ENCODE measurements around the gene HTRA1.

Gene HTRA1

DNA sequence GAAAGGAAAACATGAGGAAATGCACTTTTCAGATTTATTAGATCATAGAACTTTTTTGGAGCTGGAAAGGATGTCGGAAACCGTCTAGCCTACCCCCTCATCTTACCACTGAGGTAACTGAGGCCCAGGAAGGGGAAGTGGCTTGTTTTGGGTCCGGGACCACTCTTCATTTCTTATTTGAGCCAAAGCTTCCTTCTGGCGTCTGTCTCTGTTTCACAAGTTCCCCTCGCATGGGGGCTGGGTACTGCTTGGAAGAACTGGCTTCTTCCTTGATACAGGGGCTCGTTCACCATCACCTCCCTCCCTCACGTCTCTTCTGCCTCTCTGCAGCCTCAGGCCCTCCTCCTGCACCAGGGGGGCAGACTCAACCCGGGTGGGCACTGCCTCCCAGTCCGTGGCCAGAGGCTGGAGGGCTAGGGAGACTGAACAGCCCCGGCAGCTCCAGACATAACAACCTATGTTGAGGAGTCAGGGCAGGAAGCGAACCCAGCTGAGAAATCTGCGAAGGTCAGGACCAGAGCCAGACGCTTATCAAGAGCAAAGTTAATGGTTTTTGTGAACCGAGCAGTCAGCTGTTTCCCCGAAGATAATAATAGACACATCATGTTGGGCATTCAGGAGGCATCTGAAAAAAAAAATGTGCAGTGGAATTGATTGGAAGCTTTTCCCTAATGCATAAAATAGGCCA lies 12.9 kb downstream of the HTRA1 start:
- peak; percentile 61 for DNase-seq (ENCODE audit: low spot score)

DNA sequence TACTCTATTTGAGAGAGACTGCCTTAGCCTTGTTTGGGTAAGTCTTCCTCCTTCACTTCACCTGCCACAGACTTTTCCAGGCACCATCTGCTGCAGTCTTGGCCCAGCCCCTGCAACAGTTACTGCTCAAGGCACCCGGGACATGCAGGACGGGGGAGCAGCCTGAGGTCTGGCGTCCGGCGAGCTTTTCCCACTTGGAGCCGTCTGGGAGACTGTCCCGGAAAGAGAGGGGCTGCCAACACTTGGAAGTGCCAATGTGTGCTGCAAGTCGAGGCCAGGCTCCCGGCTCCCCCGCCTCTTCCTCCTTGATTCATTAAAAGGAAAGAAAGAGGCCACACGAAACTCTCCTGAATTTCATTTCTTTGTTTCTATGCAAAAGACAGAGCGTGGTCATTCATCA lies 13.7 kb downstream of the HTRA1 start:
- DNase-seq (ENCODE audit: low spot score), result peak; percentile 80

DNA sequence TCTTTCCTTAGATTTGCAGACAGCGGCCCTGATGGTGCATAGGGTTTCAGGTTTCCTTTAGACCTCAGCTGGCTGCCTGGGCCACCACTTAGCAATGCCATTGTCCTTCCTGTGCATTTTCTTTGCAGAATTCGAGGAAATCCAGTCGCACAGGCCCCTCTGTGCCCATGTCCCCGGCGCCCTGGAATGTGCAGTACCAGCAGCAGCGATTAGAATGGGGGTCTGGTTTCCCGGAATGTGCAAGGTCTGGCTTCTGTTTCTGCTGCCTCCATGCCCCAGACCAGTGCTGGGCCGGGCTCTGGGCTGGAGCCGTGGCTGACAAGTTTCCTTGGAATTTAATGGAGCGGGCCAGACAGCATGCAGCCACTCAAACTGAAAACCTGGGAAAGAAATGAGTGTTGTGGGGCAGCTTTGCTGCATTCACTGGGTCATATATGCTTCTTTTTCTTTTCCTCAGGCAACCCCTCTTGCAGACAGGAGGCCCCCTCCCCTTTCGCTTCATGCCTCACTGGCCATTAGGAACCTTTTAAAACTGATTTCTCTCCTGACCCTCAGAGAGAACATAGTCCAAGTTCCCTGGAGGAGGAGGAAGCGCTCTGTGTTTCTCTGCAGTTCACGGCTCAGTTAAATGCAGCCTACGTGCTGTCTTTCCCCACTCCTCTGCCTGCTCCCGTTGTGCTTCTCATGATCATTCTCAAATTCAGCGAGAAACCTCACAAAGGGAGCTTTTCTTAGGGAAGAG lies 14.4 kb downstream of the HTRA1 start:
- DNase-seq (ENCODE audit: low spot score), result no peak

DNA sequence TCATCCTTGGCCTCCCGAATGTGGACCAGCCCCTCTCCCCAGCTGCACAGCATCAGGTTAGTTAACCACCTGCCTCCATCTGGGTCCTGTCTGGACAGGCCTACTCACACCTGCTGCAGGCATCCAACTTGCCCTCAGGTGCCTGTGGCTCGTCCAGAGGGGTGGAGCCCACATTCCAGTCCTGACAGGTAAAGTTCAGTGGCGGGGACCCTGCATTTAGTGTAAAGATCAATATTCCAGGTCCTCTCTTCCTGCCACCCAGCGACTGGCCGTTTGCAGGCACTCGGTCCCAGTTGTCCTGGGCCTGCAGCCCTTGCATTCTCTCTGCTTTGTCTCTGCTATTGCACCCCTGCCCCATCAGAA lies 15.0 kb downstream of the HTRA1 start:
- no peak for DNase-seq (ENCODE audit: low spot score)

DNA sequence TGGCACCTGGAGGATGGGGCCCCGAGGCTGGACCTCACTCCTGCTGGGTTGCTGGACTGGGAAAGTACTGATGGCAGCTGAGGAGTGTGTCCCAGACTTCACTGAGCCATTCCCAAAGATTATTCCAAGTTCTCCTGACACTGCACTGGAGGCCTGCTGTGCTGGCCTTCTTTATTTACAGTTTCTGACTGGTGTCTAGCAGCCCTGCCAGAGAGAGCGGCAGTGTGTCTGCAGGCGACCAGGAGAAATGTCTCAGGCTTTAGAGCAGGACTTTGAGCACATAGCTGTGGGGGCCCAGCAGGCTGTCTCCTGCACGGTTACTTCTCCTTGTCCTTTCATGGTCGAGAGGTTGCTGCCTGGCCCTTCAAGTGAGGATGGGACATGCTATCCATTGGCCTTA lies 16.1 kb downstream of the HTRA1 start:
- DNase-seq (ENCODE audit: low spot score), result no peak

DNA sequence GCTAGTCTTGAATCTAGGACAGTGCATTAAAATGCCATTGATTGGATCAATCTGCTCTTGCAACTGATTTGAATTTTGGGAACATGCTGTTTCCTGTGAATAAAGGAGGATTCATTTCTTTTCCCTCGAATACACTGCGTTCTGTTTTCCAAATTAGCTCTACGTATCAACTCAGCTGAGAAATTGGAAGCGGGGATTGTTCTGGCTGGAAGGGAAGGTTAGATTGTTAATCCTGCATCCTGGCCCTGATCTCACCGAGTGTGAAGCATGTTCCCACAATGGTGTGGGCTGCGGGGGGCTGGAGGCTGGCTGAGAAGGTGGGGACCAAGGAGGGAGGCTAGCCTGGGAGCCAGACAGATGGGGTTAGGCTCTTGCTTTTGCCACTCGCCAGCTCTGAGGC lies 17.6 kb downstream of the HTRA1 start:
- DNase-seq (ENCODE audit: low spot score), result no peak

DNA sequence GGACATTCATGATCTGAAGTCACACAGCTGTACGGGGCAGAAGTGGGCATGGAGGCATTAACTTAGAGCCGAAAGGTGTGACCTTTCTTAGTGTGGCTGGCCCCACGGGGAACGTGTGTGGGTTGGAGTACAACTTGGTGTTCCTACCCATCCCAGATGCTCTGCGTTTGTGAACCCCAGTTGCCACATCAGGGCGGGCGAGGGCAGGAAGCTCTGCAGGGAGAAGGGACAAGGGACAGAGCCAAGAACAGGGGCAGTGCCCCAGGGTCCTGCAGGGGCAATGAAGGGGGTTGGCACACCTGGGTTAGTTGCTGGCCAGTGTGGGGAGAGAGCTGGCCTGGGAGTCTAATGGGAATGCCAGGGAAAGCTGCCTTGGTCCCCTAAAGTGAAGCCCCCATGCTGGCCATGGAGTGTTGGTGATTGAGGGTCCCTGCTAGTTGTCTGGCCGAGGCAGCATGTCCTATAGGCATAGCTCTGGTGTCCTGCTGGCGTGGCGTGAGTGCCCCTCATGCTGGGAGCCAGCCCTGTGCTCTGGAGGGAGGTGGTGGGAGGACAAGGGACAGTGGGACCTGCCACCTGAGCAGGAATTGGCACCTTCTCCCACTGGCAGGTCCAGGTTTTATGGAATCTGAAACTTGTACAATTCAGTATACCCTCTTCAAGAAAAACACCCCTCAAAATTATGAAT lies 18.9 kb downstream of the HTRA1 start:
- DNase-seq (ENCODE audit: low spot score), result no peak

DNA sequence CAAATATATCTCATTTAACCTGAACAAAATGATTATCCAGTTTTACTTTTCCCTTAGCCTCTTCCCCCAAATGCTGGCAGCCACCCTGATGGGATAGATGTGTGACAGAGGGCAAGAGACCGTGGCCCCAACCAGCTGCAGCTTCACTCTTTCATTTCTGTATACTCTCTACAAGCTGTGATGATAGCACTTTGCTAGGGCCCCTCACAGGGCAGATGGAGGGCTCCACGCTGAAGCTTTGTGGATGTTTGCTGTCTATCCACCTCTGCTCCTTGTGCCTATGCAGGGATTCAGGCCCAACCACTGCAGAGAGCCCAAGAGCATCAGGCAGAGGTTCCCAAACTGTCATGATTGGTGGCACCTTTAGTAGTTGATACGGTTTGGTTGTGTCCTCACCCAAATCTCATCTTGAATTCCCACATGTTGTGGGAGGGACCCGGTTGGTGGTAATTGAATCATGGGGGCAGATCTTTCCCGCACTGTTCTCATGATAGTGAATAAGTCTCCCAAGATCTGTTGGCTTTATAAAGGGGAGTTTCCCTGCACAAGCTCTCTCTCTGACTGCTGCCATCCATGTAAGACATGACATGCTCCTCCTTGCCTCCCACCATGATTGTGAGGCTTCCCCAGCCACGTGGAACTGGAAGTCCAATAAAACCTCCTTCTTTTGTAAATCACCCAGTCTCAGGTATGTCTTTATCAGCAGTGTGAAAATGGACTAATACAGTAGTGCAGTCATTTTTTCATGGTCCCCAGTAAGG lies 20.1 kb downstream of the HTRA1 start:
- DNase-seq (ENCODE audit: low spot score), result no peak

DNA sequence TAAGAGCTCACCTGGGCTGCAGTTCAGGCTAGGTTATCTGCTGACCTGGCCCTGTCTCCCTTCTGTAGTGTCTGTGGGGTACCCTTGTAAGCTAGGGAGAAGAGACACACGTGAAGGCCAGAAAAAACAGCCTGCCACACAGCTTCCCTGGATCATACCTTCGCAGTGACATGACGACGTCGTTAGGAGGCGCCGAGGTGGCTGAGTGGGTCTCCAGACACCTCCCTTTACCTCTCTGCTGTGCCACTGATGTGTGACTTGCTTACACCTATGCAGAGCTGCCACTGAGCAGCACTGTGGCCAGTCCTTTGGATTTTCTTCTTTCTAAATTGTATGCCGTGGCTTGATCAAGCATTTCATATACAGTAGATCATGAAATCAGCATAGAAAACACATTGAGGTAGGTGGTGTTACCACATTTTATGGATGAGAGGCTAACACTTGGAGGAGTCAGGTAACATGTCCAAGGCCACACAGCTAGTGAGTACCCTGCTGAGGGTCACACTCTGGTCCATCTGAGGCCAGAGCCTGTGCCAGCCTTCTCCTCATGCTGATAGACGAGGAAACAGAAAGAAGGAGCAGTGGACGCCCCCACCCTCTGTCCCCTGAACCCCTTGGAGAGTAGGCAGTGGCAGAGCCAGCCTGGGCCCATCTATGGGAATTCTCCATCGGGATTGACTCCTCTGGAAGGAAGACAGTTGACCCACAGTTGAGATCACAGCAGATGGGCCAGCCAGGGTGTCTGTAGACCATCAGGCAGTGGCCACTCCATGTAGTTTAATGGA lies 23.1 kb downstream of the HTRA1 start:
- DNase-seq (ENCODE audit: low spot score), result no peak

DNA sequence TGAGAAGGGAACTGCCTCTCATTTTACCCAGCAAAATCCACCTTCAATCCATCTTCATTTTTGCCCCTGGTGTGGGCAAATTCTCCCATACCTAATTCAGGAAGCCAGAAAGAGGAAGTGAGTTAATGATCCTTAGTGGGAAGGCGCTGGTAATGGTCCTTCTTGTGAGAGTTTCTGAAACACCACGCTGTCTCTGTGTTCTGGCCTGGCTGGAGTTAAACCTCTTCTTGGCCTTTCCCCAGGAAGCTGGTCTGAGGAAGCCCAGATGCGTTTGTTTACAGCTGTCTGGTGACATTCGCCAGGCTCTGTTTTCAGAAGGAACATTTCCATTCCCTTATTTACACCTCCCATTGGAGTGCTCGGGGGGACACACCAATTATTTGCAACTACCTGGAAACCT lies 24.3 kb downstream of the HTRA1 start:
- no peak for DNase-seq (ENCODE audit: low spot score)

DNA sequence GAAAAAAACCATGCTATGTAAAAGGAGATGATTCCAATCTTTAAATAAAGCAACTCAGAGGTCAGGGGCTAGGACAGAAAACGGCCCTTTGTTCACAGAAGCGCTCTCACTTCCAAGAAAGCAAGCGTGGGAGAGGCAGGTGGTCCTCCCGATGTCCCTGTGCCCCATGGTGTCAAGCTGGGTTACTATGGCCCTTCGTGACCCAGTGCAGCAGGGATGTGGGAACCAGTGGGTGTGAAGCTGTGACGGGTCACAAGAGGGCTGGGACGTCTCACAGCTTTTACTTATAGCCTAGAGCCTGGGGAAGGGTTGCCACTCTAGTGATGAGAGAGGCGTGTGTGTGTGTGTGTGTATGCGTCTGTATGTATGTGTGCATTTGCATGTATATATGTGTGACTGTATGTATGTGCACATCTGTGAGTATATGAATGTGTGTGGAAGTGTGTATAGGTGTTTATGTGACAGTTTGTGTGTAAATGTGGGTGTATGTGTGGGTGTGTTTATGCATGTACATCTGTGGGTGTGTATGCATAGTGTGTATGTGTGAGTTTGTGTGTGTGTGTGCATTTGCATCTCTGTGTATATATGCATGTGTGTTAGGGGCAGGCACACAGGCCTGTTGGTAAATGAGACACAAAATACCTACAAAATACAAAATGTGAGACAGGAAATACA lies 25.2 kb downstream of the HTRA1 start:
- no peak for DNase-seq (ENCODE audit: low spot score)

DNA sequence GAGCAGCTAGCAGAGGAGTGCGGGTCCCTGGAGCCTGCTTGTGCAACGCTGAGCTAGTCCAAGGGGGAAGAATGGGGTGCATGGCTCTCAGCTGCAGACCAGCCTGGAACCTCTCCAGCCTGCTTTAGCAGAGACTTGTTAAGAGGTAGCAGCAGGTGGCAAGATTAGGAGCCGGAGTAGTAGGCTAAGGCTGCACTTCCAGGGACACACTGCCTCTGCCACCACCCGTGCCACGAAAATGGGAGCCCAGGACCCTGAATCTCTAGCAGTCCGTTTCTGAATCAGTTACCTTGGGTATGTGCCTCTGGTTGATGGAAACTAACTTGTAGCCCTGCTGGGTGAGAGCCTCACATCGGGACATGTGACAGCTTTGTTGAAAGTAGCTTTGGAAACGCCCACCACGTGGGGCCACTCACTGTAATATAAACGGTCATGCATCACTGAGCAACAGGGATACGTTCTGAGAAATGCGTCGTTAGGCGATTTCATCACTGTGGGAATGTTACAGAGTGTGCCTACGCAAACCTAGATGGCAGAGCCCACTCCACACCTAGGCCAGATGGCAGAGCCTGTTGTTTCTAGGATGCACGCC lies 25.9 kb downstream of the HTRA1 start:
- no peak for DNase-seq (ENCODE audit: low spot score)

DNA sequence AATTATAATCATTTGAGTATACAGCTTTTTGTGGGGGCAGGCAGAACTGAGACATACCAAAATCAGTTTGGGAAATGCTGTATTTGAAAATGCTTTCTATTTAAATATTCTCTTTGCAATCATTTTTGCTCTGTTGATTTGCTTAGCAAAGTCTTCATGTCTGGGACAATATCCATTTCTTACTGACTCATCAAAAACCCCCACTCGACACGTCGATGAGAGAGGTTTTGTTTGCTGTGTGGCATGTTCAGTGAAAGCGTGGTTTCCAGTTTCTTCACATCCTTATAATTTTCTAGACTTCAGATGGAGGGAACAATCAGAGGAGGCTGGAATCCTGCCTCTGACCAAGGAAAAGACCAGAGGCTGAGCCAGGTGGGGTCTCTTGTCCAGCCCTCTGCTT lies 28.9 kb downstream of the HTRA1 start:
- DNase-seq (ENCODE audit: low spot score), result no peak

DNA sequence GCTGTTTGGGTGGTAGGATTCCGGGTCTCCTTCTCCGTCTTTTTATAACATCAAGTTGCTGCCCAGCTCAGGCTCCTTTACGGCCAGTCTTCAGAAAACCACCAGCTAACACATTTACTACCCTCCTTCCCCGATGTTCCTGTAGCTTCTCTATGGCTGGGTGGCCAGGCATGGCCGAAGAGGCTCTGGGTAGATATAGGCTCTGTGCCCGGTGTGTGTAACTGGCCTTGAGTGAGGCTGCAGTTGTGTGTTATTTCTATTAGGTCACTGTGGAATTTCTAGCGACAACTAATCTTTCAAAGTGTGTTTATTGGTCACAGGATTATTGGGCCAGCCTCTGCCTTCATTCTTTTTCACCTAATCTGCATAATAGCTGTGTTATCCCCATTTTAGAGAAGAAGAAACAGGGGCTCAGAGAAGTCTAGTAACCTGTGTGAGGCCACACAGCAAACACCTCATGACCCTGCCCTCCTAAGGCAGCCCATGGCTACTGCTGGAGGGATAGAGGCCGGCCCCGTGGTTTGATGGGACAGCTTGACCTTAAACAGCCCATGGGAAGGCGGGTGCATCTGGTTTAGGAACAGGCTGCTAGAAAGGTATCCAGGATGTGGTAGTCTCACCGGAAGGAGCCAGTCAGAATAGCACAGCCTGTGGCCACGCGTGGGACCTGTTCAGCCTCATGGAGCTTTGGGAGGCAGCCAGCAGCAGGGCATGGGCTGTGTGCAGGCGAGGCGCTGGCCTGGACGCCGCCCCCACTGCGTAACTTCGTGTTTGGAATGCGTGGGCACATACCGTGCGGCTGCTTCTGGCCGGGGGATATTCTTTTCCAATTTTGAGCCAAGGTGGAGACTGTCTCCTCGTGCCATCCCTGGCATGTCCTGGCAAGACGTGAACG lies 29.7 kb downstream of the HTRA1 start:
- DNase-seq (ENCODE audit: low spot score), result no peak

DNA sequence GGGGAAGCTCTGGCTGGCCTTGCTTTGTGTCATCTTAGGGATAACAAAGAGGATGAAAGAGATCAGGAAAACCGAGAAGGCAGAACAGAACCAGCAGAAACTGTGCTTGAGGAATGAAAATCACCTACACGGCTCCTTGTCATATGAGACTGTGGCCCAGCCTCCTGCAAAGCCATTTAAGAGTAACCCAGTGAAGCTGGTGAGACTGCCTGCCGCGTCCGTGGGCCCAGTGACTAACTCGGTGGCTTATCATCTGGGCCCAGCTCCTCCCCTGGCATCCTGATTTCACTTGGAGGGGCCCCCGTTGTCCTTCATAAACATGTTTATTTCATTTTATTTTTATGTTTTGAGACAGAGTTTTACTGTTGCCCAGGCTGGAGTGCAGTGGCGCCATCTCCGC lies 30.7 kb downstream of the HTRA1 start:
- no peak for DNase-seq (ENCODE audit: low spot score)

DNA sequence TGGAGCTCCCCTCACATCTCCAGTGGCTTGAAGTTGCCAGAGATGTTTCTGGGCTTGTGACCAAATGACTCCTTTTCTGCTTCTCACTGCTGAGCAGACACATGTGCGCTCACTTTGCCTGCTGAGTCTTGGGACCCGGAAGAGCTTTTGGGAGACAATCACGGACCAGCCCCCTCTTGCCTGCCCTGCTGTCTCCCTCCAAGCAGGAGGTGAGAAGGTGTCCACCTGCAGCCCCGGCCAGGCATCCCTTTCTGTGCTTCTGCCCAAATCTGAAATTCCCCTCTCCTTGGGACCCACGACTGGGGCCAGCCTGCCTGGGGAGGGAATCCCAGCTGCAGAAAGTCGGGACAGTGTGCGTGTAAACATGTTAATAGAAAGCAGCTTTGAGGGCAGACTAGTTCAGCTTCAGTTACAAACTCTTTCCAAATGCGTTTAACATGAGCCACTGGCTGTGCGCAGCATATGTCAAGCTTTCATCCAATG lies 31.7 kb downstream of the HTRA1 start:
- peak; percentile 77 for DNase-seq (ENCODE audit: low spot score)

DNA sequence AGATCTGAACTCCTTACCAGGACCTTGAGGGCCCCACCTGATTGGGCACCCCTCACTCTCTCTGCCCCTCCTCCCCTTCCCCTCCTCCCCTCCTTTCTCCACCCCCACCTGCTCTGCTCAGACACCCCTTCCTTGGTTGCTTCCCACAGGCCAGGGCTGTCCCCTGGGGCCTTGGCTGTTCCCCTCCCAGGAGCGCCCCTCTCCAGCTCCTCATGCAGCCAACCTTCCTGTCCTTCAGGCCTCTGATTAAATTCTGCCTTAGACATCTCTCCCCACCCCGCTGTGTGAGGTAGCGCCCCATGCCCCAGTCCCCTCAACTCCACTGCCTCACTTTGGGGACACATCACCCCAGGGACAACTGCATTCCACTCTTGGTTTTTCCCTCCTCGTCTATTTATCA lies 32.4 kb downstream of the HTRA1 start:
- no peak for DNase-seq (ENCODE audit: low spot score)

DNA sequence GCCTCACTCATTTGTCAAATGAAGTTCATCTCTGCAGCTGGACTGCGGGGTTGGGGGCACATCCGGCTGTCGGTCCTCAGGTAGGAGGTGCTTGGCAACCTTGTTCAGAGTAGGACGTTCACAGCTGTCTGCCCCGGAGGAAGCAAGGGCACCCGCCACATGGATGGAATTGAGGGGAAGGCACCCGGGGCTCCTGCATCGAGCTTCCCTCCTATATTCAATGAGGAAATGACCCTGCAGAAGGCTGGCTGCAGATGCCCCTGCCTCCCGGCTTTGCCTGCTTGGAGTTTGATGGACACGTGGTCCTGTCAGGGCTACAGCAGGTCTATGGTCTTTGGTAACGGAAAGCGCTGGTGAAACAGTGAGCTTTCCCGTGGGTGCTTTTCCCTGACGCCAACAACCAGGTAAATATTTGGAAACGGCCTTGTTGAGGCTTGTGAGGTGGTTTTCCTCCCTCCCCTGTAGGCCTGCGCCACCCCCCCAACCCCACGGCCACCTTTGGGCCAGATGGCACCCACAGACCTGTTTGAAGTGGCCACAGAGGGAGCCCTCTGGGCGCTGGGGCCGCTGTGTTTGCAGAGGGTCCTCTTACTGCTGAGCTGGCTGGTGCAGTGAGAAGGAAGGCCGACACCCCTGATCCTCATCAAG lies 32.9 kb downstream of the HTRA1 start:
- no peak for DNase-seq (ENCODE audit: low spot score)

DNA sequence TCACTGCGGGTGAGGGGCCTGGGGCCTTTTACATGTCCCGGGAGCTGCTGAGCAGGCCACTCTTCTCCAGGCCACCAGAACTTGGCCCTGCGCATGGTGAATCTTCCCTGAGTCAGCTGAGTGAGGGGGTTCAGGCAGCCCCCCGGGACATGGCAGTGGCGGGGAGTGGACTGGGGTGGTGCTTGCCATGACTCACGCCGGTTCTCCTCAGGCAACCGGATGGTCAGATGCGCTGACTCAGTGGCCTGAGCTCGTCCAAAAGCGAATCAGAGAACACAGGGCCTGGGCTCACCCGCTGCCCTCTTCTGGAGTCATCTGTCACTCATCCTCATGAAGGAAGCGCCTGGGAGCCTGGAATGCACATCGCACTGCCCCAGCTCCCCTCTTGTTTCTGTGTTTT lies 33.5 kb downstream of the HTRA1 start:
- no peak for DNase-seq (ENCODE audit: low spot score)
